Adrenal gland (tissue), 12 donors: ENCODE results near the gene SHTN1. TPM values are rescaled to one million over a fixed set of nuclear protein-coding genes. Genes with fewer than 3 reads are reported as not detected.

ENCODE experiments used
- DNase-seq, 7 donors: peaks; one replicate each; pipeline ENCODE4 v3.0.0-alpha.2; 2019 to 2020
- H3K27ac ChIP-seq, 5 donors: fragments of 200-600 bp; sonication (generic) in 4 of 5; 1 replicate in 3 of 5; 2 replicates in 2 of 5; pipeline versions ENCODE4 v1.5.1 to v1.8.0; 2016 to 2020; ENCODE audit warnings: mild to moderate bottlenecking in 1 of 5
- H3K27me3 ChIP-seq: fragments of 200-600 bp; 2 replicates; pipeline ENCODE4 v1.8.0; 2021
- H3K36me3 ChIP-seq, 2 donors: fragments of 200-600 bp; replicated peaks in 1 of 2; 1 replicate in 1 of 2; 2 replicates in 1 of 2; pipeline versions ENCODE4 v1.5.1 to v1.8.0; 2018 to 2022
- H3K4me1 ChIP-seq, 2 donors: fragments of 200-600 bp; replicated peaks in 1 of 2; 1 replicate in 1 of 2; 2 replicates in 1 of 2; pipeline versions ENCODE4 v1.5.1 to v1.8.0; 2018 to 2021
- H3K4me3 ChIP-seq, 4 donors: fragments of 200-600 bp; sonication (generic) in 3 of 4; one replicate each; pipeline ENCODE4 v1.5.1; 2016 to 2018
- H3K9me3 ChIP-seq, 3 donors: fragments of 200-600 bp; sonication (generic) in 1 of 3; replicated peaks in 1 of 3; 1 replicate in 2 of 3; 2 replicates in 1 of 3; pipeline versions ENCODE4 v1.5.1 to v1.8.0; 2016 to 2021
- POLR2A ChIP-seq, 2 donors: fragments of 450-650 bp; IDR thresholded peaks; one replicate each; pipeline ENCODE4 v1.6.1; 2017; ENCODE audit warnings: antibody characterized with exemption in 2 of 2, mild to moderate bottlenecking in 2 of 2, moderate library complexity in 1 of 2
- WGBS, 4 donors: extraction: QIAGEN DNeasy Blood & Tissue Kit in 2 of 4; methylation state at CpG; one replicate each; pipeline versions ENCODE4 v1.1.5 to v1.1.7; 2013 to 2017; 5-methylcytosine and 5-hydroxymethylcytosine counted together
- intact Hi-C, 2 donors: fragments of 100-400 bp; cut with DNase I; formaldehyde crosslinking; loops; one replicate each; pipeline versions ENCODE4 v1.14.1 to v1.15.0; 2022 to 2023
- polyA plus RNA-seq, 3 donors: library from polyadenylated mRNA; stranded (reverse); fragments of 200-250 nt in 2 of 3; fragments of 350-450 nt in 1 of 3; fragmentation: Illumina TruSeq in 1 of 3; extraction: RNeasy Lipid Tissue Mini Kit (QIAGEN cat#74804) in 1 of 3; gene quantifications; one replicate each; pipeline ENCODE4 v1.2.3, GENCODE V29; 2013 to 2014
- total RNA-seq, 9 donors: library from RNA; depleted of rRNA in 4 of 9; stranded (reverse); fragments of >200 nt in 4 of 9; fragments of 120-200 nt in 1 of 9; fragmentation: NEBNext Ultra II Directional in 1 of 9; extraction: Animal tissue kit (Norgen Biotek cat#: 25700) in 1 of 9; gene quantifications; one replicate each; pipeline versions ENCODE4 v1.1.0 to v1.2.4, GENCODE V29; 2013 to 2023
- TF ChIP-seq, protein P1 (sequence below), 6 experiments: fragments of 450-650 bp in 4 of 6; fragments of 200-600 bp in 2 of 6; sonication (generic) in 1 of 6; IDR thresholded peaks; 1 replicate in 5 of 6; 2 replicates in 1 of 6; pipeline versions ENCODE4 v1.5.1 to v1.8.0; 2016 to 2021; ENCODE audit warnings: antibody characterized with exemption in 6 of 6, mild to moderate bottlenecking in 2 of 6, moderate library complexity in 1 of 6
- donor health status: healthy with polysubstance abuse.
- donor health status: Bipolar disorder and iron deficiency.
- donor health status: DM: yes; HTN: yes; CAD: no.
- donor health status: DM: no; HTN: no; CAD: no.
- donor health status: DM: no; HTN: no; CAD: no.
- donor health status: DM: yes; HTN: yes; CAD: no.

Gene SHTN1
- total and polyA plus RNA-seq, 12 donors, result 8.8 to 30.3 (median 18.5) TPM

DNA sequence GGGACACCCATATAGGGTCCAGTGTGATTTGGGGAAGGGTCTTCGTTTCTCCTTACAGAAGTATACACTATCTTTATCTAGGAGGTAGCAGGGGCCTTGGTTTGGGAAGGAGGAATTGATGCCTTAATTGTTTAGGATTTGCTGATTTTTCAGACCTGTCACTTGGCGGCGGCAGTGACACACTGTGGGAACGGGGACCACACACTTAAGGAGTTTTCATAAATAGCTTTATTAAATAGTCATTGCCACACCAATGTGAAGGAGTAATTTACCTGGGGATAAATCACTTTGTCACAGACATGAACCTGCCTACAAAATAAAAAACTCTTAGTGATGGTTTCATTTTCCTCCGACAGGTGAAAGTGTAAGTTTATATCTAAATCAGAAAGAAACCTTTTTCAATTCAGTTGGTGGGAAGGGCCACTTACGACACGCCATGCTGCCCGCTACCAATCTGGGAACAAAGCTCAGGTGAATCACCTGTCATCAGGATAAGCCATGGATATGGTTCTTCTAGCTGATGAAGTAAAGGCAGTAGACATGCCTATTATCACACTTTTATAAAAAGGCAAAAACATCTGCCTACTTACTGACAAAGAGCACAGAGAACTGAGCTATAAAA is 168.0 kb downstream of the SHTN1 start:
- no peaks in the 10 kb centered on the region for H3K4me1 ChIP-seq
- no peak for DNase-seq
- no peak overlapping the region for H3K4me3 ChIP-seq
- TF ChIP-seq, protein P1, sequence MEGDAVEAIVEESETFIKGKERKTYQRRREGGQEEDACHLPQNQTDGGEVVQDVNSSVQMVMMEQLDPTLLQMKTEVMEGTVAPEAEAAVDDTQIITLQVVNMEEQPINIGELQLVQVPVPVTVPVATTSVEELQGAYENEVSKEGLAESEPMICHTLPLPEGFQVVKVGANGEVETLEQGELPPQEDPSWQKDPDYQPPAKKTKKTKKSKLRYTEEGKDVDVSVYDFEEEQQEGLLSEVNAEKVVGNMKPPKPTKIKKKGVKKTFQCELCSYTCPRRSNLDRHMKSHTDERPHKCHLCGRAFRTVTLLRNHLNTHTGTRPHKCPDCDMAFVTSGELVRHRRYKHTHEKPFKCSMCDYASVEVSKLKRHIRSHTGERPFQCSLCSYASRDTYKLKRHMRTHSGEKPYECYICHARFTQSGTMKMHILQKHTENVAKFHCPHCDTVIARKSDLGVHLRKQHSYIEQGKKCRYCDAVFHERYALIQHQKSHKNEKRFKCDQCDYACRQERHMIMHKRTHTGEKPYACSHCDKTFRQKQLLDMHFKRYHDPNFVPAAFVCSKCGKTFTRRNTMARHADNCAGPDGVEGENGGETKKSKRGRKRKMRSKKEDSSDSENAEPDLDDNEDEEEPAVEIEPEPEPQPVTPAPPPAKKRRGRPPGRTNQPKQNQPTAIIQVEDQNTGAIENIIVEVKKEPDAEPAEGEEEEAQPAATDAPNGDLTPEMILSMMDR (IDR thresholded peaks at IDR 0.05), result no peak
- no peak for TF ChIP-seq POLR2A (IDR thresholded peaks at IDR 0.05)
- H3K36me3 ChIP-seq, result no peaks in the 10 kb centered on the region
- H3K9me3 ChIP-seq, result no peaks in the 10 kb centered on the region
- no peaks in the 10 kb centered on the region for H3K27me3 ChIP-seq
- no peak overlapping the region for H3K27ac ChIP-seq
- WGBS, 4 donors, result 75 to 85% (median 82%) methylated on average over 8 of the region's 8 CpGs
- intact Hi-C loops, result no loop called here

DNA sequence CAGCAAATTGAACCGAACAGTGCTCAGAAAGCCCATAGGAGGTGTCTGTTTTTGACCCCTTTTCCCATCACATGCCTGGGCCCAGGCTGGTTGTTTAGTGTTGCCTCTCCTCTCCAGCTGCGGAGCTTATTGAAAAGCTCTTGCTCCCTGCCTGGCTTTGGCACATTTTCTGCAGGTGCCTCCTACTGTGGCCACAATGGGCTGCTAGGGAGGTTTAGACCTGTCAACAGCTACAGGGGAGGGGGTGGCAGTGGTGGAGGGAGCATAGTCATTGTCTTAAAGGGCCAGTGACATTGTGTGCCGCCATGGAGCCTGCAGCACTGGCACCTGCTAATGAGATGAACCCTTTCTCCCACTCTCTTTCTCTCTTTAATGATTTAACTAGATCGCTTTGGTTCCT is 168.9 kb downstream of the SHTN1 start:
- Histone ChIP-seq H3K27me3 (no peaks in the 10 kb centered on the region), H3K9me3 (no peaks in the 10 kb centered on the region), H3K27ac (no peak overlapping the region), H3K36me3 (no peaks in the 10 kb centered on the region), H3K4me3 (no peak overlapping the region), H3K4me1 (no peaks in the 10 kb centered on the region)
- 61 to 73% (median 66%) methylated on average over 4 of the region's 4 CpGs for WGBS, 4 donors
- no peak for TF ChIP-seq POLR2A (IDR thresholded peaks at IDR 0.05)
- TF ChIP-seq, protein P1 (IDR thresholded peaks at IDR 0.05), result no peak
- intact Hi-C loops, result no loop called here
- DNase-seq, result no peak

DNA sequence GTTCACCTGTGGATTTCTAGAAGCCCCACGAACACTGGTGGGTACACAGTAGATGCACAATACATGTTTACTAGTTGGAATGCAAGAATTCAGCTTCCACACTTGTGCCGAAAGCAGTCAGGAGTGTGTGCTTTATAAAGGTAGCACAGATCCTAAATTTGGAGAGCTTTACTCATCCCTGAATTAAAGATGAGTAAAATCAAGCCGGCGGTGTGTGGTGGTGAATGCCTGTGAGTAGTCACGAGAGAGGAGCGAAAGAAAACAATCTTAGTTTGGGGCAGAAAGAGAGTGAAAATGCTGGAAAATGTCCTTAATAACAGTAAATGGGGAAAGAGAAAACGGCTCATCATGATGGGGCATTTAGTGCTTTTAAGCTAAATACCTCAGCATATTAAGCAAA is 169.3 kb downstream of the SHTN1 start:
- intact Hi-C loops, result no loop called here
- Histone ChIP-seq H3K4me3 (no peak overlapping the region), H3K9me3 (no peaks in the 10 kb centered on the region), H3K4me1 (no peaks in the 10 kb centered on the region), H3K27me3 (no peaks in the 10 kb centered on the region), H3K27ac (no peak overlapping the region), H3K36me3 (no peaks in the 10 kb centered on the region)
- DNase-seq, result no peak
- 70 to 81% (median 80%) methylated on average over 7 of the region's 7 CpGs for WGBS, 4 donors
- no peak for TF ChIP-seq POLR2A (IDR thresholded peaks at IDR 0.05)
- TF ChIP-seq, protein P1 (IDR thresholded peaks at IDR 0.05), result no peak

DNA sequence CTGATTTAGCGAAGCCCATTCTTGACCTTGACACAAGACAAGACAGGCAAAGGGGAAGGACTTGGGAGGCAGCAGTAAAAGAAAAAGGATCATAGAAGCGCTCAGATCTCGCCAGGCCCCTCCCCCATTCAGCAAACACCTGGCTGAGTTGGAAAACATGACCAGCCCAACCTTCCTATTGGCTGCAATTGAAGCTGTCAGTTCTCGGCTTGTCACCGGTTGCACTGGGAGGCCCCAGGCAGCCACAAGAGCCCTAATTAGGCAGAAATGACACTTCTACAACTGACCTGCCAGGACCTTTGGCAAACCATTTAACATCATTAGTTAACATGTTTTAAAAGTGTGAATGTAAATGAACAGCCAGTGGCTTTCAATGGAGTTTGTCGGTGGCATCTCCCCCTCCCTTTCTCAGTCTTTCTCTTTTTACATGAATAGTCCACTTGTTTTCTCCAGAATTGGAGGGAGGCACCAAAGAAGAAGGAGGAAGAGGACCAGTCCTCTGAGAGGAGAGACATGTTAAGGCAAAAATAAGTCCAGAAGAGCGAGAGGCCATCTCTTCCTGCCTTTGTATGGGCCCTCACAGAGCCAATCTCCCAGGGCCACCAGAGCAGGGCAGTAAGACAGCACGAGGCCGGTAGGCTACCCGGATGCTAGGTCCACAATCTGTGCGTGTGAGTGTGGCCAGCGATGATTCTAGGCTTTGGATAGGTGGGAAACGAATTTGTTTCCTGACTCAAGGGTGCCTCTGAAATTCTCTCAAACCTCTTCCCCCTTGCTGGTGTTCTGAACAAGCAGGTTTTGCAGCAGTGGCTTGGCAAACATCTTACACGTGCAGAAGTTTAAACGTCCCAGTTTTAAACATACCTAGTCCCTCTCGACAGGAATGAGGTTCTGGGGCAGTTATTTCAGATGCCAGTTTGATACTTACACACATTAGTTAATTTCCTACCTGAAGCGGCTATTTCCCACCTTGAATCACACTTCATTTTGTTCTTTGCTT is 170.7 kb downstream of the SHTN1 start:
- intact Hi-C loops, result no loop called here
- H3K27me3 ChIP-seq, result no peaks in the 10 kb centered on the region
- H3K4me3 ChIP-seq, result no peak overlapping the region
- TF ChIP-seq, protein P1 (IDR thresholded peaks at IDR 0.05), result no peak
- TF ChIP-seq POLR2A (IDR thresholded peaks at IDR 0.05), result no peak
- H3K36me3 ChIP-seq, result no peaks in the 10 kb centered on the region
- H3K9me3 ChIP-seq, result no peaks in the 10 kb centered on the region
- H3K27ac ChIP-seq, result no peak overlapping the region
- H3K4me1 ChIP-seq, result no peaks in the 10 kb centered on the region
- no peak for DNase-seq
- 78 to 83% (median 80%) methylated on average over 17 of the region's 17 CpGs for WGBS, 4 donors
